Activated naive CD4-positive, alpha-beta T cell (primary cell): ENCODE data around the gene ATP6V1G1.

Experiments used
- DNase-seq, 4 experiments: peaks; one replicate each; lab custom pipeline; 2025; lab: John Stamatoyannopoulos, UW

Gene ATP6V1G1

GRCh38 chr9:114612272-114612923 is 24.8 kb downstream of the ATP6V1G1 start:
- DNase-seq: no peak

- DNase-seq: no peak
Observed at GRCh38 chr9:114613087-114613486, 25.5 kb downstream of the ATP6V1G1 start.

GRCh38 chr9:114613919-114614318 is 26.4 kb downstream of the ATP6V1G1 start:
- no peak for DNase-seq

- DNase-seq: no peak
Observed at GRCh38 chr9:114614373-114614772, 26.8 kb downstream of the ATP6V1G1 start.

GRCh38 chr9:114616684-114617520 is 29.3 kb downstream of the ATP6V1G1 start:
- DNase-seq: peak in 1 of 4 experiments; percentile 2

- peak in 1 of 4 experiments; percentile 4 for DNase-seq
Observed at GRCh38 chr9:114619191-114619761, 31.7 kb downstream of the ATP6V1G1 start.

- no peak for DNase-seq
Observed at GRCh38 chr9:114621561-114621960, 34.0 kb downstream of the ATP6V1G1 start.

GRCh38 chr9:114621975-114622609 is 34.5 kb downstream of the ATP6V1G1 start:
- no peak for DNase-seq

GRCh38 chr9:114624677-114625076 is 37.1 kb downstream of the ATP6V1G1 start:
- no peak for DNase-seq

- DNase-seq: no peak
Observed at GRCh38 chr9:114626415-114627020, 38.9 kb downstream of the ATP6V1G1 start.

- no peak for DNase-seq
Observed at GRCh38 chr9:114627553-114627952, 40.0 kb downstream of the ATP6V1G1 start.

- DNase-seq: no peak
Observed at GRCh38 chr9:114629563-114630090, 42.1 kb downstream of the ATP6V1G1 start.

GRCh38 chr9:114631166-114631565 is 43.6 kb downstream of the ATP6V1G1 start:
- DNase-seq: no peak

- no peak for DNase-seq
Observed at GRCh38 chr9:114633438-114634089, 46.0 kb downstream of the ATP6V1G1 start.

- DNase-seq: no peak
Observed at GRCh38 chr9:114634387-114634786, 46.8 kb downstream of the ATP6V1G1 start.

- DNase-seq: no peak
Observed at GRCh38 chr9:114638404-114638803, 50.8 kb downstream of the ATP6V1G1 start.

- DNase-seq: no peak
Observed at GRCh38 chr9:114641967-114642366, 54.4 kb downstream of the ATP6V1G1 start.

- DNase-seq: no peak
Observed at GRCh38 chr9:114643001-114643400, 55.4 kb downstream of the ATP6V1G1 start.

- DNase-seq: no peak
Observed at GRCh38 chr9:114643896-114644295, 56.3 kb downstream of the ATP6V1G1 start.
